ENCODE data around the gene COL6A2. TPM values are rescaled to one million over a fixed set of nuclear protein-coding genes. Genes with fewer than 3 reads are reported as not detected.

COL6A2 gene
- total RNA-seq, 1 donor from 2014 or later = 535 TPM

DNA sequence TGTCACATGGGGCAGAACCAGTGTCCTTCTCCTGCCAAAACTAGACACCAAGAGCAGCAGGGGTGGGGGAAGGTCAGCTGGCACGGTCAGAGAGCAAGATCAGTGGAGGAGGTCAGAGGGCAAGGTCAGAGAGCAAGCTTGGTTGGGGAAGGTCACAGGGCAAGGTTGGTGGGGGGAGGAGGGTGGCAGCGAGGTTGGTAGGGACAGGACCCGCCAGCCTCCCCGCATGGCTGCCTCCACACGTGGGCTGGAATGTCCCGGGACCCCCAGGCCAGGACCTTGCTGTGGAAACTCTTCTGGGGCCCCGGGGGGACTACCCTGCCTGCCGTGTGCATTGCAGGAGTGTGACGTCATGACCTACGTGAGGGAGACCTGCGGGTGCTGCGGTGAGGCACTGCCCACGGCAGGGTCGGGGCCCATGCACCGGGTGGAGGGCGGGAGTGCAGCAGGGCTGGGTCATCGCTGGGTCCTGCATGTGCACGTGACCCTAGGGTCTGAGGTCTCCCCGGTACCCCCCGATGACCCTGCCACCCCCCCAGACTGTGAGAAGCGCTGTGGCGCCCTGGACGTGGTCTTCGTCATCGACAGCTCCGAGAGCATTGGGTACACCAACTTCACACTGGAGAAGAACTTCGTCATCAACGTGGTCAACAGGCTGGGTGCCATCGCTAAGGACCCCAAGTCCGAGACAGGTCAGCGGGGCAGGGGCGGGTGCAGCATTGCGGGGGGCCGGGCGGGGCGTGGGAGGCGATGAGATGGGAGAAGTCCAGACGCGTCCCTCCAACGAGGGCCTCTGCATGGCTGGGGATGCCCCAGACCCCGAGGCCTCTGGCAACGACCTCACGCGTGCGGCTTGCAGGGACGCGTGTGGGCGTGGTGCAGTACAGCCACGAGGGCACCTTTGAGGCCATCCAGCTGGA is 27.3 kb downstream of the COL6A2 start:
- TF ChIP-seq, protein P1, sequence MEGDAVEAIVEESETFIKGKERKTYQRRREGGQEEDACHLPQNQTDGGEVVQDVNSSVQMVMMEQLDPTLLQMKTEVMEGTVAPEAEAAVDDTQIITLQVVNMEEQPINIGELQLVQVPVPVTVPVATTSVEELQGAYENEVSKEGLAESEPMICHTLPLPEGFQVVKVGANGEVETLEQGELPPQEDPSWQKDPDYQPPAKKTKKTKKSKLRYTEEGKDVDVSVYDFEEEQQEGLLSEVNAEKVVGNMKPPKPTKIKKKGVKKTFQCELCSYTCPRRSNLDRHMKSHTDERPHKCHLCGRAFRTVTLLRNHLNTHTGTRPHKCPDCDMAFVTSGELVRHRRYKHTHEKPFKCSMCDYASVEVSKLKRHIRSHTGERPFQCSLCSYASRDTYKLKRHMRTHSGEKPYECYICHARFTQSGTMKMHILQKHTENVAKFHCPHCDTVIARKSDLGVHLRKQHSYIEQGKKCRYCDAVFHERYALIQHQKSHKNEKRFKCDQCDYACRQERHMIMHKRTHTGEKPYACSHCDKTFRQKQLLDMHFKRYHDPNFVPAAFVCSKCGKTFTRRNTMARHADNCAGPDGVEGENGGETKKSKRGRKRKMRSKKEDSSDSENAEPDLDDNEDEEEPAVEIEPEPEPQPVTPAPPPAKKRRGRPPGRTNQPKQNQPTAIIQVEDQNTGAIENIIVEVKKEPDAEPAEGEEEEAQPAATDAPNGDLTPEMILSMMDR (IDR thresholded peaks at IDR 0.05) = no peak
- no peak for TF ChIP-seq POLR2A (IDR thresholded peaks at IDR 0.05)
- TF ChIP-seq POLR2AphosphoS5 (IDR thresholded peaks at IDR 0.05; ENCODE audit: insufficient read depth in 1 of 2, low read depth in 1 of 2) = no peak
- no peak overlapping the region for H3K27ac ChIP-seq
- H3K9me3 ChIP-seq = no peaks in the 10 kb centered on the region
- no peaks in the 10 kb centered on the region for H3K27me3 ChIP-seq
- no peaks in the 10 kb centered on the region for H3K4me1 ChIP-seq
- no peak for DNase-seq (ENCODE audit: extremely low spot score in 2 of 2)
- no peak overlapping the region for H3K4me3 ChIP-seq
- peaks cover 0 to 60% of the 10 kb centered on the region in 2 donors for H3K36me3 ChIP-seq
- intact Hi-C loops (cut with DNase I) = no loop called here

DNA sequence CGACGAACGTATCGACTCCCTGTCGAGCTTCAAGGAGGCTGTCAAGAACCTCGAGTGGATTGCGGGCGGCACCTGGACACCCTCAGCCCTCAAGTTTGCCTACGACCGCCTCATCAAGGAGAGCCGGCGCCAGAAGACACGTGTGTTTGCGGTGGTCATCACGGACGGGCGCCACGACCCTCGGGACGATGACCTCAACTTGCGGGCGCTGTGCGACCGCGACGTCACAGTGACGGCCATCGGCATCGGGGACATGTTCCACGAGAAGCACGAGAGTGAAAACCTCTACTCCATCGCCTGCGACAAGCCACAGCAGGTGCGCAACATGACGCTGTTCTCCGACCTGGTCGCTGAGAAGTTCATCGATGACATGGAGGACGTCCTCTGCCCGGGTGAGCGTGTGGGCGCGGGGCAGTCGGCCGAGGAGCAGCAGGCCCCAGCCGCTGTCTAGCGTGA is 28.0 kb downstream of the COL6A2 start:
- no peaks in the 10 kb centered on the region for H3K27me3 ChIP-seq
- TF ChIP-seq POLR2A (IDR thresholded peaks at IDR 0.05) (no peak), POLR2AphosphoS5 (IDR thresholded peaks at IDR 0.05; ENCODE audit: insufficient read depth in 1 of 2, low read depth in 1 of 2) (peak in 1 of 2 donors; percentile 26)
- no peaks in the 10 kb centered on the region for H3K9me3 ChIP-seq
- intact Hi-C loops (cut with DNase I) = no loop called here
- H3K27ac ChIP-seq = no peak overlapping the region
- H3K4me3 ChIP-seq = no peak overlapping the region
- DNase-seq (ENCODE audit: extremely low spot score in 2 of 2) = no peak
- H3K36me3 ChIP-seq = peaks cover 0 to 53% of the 10 kb centered on the region in 2 donors
- no peaks in the 10 kb centered on the region for H3K4me1 ChIP-seq

DNA sequence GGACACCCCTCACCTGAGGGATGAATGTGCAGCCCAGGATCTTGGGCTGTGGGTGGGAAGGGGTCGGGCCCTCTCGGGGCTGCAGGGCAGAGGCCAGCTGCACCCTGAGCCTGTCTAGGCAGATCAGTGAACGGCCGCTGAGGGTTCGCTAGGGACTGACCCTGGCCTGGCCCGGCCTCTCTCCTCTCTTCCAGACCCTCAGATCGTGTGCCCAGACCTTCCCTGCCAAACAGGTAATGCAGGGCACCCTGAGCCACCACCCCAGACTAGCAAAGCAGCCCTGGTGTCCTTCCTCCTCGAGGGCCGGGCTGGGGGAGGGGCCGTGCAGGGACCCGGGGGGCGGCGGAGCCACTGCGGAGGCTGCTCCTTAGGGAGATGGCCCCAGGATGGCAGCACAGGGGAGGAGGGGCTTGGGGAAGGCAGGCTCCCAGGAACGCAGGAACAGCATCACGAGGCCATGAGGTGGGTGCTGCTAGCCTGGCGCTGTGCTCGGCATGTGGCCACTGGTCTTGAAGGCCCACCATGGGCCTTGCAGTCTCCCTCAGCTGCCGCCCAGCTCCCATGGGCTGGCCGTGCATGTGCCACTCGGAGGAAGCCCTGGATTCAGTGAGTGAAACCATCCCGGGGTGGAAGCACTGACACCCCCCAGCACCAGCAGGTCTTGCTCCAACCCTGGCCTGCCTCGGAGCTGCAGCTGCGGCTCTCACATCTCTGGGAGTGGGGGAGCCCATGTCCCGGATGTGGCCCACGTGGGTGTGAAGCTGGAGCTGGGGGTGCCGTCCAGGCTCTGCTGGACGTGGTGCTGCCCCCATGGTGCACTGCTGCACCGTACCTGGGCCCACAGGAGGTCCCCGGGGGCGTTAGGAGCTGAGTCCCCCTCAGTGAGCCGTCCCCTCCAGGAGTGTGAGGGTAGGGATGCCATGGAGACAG is 28.7 kb downstream of the COL6A2 start:
- TF ChIP-seq POLR2AphosphoS5 (IDR thresholded peaks at IDR 0.05; ENCODE audit: insufficient read depth in 1 of 2, low read depth in 1 of 2) (no peak), POLR2A (IDR thresholded peaks at IDR 0.05) (no peak)
- TF ChIP-seq, protein P1 (IDR thresholded peaks at IDR 0.05) = no peak
- Histone ChIP-seq H3K36me3 (peaks cover 0 to 46% of the 10 kb centered on the region in 2 donors), H3K4me1 (no peaks in the 10 kb centered on the region), H3K9me3 (no peaks in the 10 kb centered on the region), H3K27ac (no peak overlapping the region), H3K4me3 (no peak overlapping the region), H3K27me3 (no peaks in the 10 kb centered on the region)
- intact Hi-C loops (cut with DNase I) = no loop called here
- DNase-seq (ENCODE audit: extremely low spot score in 2 of 2) = no peak

DNA sequence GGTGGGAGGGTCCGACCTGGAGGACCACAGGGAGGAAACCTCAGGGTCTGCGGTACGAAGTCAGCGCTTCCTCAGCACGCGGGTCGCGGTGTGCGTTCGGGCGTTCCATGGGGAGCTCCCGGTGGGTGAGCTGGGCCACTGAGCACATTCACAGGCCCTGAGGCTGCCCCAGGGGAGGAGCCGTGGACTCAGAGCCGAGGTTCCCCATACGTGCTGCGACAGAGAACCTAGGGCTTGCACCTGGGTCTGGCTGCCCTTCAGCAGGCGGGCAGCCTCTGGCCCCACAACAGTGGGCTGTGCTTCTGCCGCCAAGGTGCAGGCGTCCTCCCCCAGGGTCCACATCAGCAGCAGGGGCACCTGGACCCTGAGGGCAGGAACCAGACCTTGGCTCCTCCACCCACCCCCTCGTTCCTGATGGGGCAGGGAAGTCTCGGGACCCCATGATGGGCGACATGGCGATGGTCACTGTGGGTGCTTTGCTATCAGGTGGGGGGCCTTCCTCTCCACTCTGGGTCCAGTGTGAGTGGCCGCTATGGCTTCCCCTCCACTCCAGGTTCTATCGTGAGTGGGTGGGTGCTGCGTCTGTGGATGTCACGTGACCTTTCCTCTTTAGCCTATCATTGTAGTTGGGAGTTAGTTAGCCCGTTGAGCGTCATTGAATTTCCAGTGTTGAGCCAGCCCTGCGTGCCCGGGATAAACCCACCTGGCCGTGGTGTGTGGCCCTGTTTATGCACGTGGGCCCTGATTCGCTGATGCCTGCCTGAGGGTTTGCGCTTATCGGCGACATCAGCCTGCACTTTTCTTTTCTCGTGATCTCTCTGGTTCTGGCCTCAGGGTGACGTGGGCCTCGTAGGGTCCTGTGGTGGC is 29.6 kb downstream of the COL6A2 start:
- intact Hi-C loops (cut with DNase I) = no loop called here
- H3K4me1 ChIP-seq = no peaks in the 10 kb centered on the region
- no peaks in the 10 kb centered on the region for H3K9me3 ChIP-seq
- H3K27me3 ChIP-seq = no peaks in the 10 kb centered on the region
- no peak overlapping the region for H3K27ac ChIP-seq
- no peak for DNase-seq (ENCODE audit: extremely low spot score in 2 of 2)
- peaks cover 0 to 37% of the 10 kb centered on the region in 2 donors for H3K36me3 ChIP-seq
- no peak overlapping the region for H3K4me3 ChIP-seq
- TF ChIP-seq POLR2AphosphoS5 (IDR thresholded peaks at IDR 0.05; ENCODE audit: insufficient read depth in 1 of 2, low read depth in 1 of 2) (no peak), POLR2A (IDR thresholded peaks at IDR 0.05) (no peak)
- TF ChIP-seq, protein P1 (IDR thresholded peaks at IDR 0.05) = no peak
